ENCODE measurements around the gene EVX2.

Gene EVX2

GRCh38 chr2:176081376-176081836 is 2.4 kb downstream of the EVX2 start:
- no peak for DNase-seq

GRCh38 chr2:176080540-176081375 is 3.0 kb downstream of the EVX2 start:
- no peak for DNase-seq

- no peak for DNase-seq
These were observed 3.8 kb downstream of the EVX2 start for GRCh38 chr2:176079831-176080539.

GRCh38 chr2:176079285-176079830 is 4.4 kb downstream of the EVX2 start:
- DNase-seq: no peak

GRCh38 chr2:176078541-176079284 is 5.0 kb downstream of the EVX2 start:
- no peak for DNase-seq

- DNase-seq: no peak
These were observed 7.0 kb downstream of the EVX2 start for GRCh38 chr2:176076796-176077195.

GRCh38 chr2:176076063-176076462 is 7.7 kb downstream of the EVX2 start:
- DNase-seq: no peak

GRCh38 chr2:176075481-176075880 is 8.3 kb downstream of the EVX2 start:
- no peak for DNase-seq

- DNase-seq: no peak
These were observed 8.8 kb downstream of the EVX2 start for GRCh38 chr2:176074919-176075425.

GRCh38 chr2:176072951-176073904 is 10.5 kb downstream of the EVX2 start:
- no peak for DNase-seq

GRCh38 chr2:176072292-176072669 is 11.5 kb downstream of the EVX2 start:
- DNase-seq: no peak

GRCh38 chr2:176071330-176072291 is 12.2 kb downstream of the EVX2 start:
- DNase-seq: no peak

- no peak for DNase-seq
These were observed 15.3 kb downstream of the EVX2 start for GRCh38 chr2:176068419-176068832.

- no peak for DNase-seq
These were observed 16.0 kb downstream of the EVX2 start for GRCh38 chr2:176067589-176068418.

GRCh38 chr2:176066645-176067588 is 16.8 kb downstream of the EVX2 start:
- DNase-seq: no peak

GRCh38 chr2:176063958-176064357 is 19.8 kb downstream of the EVX2 start:
- no peak for DNase-seq

- DNase-seq: no peak
These were observed 27.4 kb downstream of the EVX2 start for GRCh38 chr2:176056406-176056805.

- no peak for DNase-seq
These were observed 44.4 kb downstream of the EVX2 start for GRCh38 chr2:176039375-176039774.

Measured in CD4-positive, alpha-beta T cell treated with Interleukin-10 for 1 hour (primary cell).